Lower leg skin (tissue), 4 donors: ENCODE measurements around the gene NDUFA6. TPM values are rescaled to one million over a fixed set of nuclear protein-coding genes. Genes with fewer than 3 reads are reported as not detected.
"Not testable (repeated sequence)": the region's sequence is repeated elsewhere in the genome, so short reads cannot be mapped to it uniquely, and the experiment has no call there.

Source experiments
- DNase-seq, 2 donors: peaks; one replicate each; pipeline ENCODE4 v3.0.0-alpha.2; 2019; ENCODE audit warnings: low spot score in 2 of 2
- H3K4me3 ChIP-seq: fragments of 200-600 bp; sonication (generic); 2 replicates; pipeline ENCODE4 v1.5.1; 2017; ENCODE audit warnings: mild to moderate bottlenecking, low read depth; ENCODE audit not compliant: poor library complexity, severe bottlenecking
- POLR2A ChIP-seq, 2 donors: fragments of 450-650 bp; IDR thresholded peaks; one replicate each; pipeline ENCODE4 v1.6.1; 2016 to 2017; ENCODE audit warnings: antibody characterized with exemption in 2 of 2, mild to moderate bottlenecking in 1 of 2, moderate library complexity in 1 of 2
- WGBS, 2 donors: methylation state at CpG; one replicate each; pipeline ENCODE4 v1.1.5; 2018; 5-methylcytosine and 5-hydroxymethylcytosine counted together
- intact Hi-C: fragments of 100-400 bp; cut with DNase I; formaldehyde crosslinking; loops from one replicate; pipeline ENCODE4 v1.15.0; 2023; ENCODE audit warnings: low total_unique reads
- total RNA-seq, 4 donors: library from RNA; depleted of rRNA; stranded (reverse); fragments of >200 nt; gene quantifications; one replicate each; pipeline ENCODE4 v1.1.0, GENCODE V29; 2016
- TF ChIP-seq, protein P1 (sequence below), 3 donors: fragments of 450-650 bp; IDR thresholded peaks; one replicate each; pipeline ENCODE4 v1.5.1; 2016; ENCODE audit warnings: antibody characterized with exemption in 3 of 3, mild to moderate bottlenecking in 3 of 3, moderate library complexity in 2 of 3

Gene NDUFA6
- total RNA-seq, 4 donors from 2014 or later = 48.8 to 74.7 (median 58.4) TPM

DNA sequence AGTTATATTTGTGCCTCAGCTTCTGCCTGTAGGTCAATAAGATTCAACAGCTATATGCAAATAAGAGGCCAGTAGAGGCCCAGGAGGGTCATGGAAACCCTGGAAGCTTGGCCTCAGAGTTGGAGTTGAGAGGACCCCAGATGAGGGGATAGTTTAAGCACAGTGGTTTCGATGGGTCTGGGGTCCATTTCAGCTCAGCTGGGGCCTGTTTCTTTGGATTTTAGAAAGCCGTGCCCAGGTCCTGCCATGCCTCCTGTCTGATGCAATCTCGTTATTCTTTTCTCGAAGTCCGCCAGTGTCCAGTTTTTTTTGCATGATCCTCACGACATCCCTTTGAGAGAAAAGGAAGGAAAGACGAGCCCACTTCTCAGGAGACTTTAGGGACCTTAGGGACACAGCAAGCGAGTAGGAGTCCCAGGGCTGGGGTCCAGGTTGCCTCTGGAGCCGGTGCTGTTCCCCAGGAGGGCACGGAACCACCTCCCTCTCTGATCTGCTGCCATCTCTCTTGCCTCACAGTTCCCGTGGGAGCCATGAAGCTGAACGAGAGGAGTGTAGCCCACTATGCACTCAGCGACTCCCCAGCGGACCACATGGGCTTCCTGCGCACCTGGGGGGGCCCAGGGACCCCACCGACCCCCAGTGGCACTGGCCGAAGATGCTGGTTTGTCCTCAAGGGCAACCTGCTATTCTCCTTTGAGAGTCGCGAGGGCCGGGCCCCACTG is 13.6 kb downstream of the NDUFA6 start:
- intact Hi-C loops = no loop called here
- 89 to 92% methylated on average over 14 to 17 of the region's 20 CpGs for WGBS, 2 donors
- no peak for TF ChIP-seq POLR2A (IDR thresholded peaks at IDR 0.05)
- TF ChIP-seq, protein P1, sequence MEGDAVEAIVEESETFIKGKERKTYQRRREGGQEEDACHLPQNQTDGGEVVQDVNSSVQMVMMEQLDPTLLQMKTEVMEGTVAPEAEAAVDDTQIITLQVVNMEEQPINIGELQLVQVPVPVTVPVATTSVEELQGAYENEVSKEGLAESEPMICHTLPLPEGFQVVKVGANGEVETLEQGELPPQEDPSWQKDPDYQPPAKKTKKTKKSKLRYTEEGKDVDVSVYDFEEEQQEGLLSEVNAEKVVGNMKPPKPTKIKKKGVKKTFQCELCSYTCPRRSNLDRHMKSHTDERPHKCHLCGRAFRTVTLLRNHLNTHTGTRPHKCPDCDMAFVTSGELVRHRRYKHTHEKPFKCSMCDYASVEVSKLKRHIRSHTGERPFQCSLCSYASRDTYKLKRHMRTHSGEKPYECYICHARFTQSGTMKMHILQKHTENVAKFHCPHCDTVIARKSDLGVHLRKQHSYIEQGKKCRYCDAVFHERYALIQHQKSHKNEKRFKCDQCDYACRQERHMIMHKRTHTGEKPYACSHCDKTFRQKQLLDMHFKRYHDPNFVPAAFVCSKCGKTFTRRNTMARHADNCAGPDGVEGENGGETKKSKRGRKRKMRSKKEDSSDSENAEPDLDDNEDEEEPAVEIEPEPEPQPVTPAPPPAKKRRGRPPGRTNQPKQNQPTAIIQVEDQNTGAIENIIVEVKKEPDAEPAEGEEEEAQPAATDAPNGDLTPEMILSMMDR (IDR thresholded peaks at IDR 0.05) = no peak
- H3K4me3 ChIP-seq = no peak overlapping the region
- peak in 1 of 2 donors; percentile 76 for DNase-seq

DNA sequence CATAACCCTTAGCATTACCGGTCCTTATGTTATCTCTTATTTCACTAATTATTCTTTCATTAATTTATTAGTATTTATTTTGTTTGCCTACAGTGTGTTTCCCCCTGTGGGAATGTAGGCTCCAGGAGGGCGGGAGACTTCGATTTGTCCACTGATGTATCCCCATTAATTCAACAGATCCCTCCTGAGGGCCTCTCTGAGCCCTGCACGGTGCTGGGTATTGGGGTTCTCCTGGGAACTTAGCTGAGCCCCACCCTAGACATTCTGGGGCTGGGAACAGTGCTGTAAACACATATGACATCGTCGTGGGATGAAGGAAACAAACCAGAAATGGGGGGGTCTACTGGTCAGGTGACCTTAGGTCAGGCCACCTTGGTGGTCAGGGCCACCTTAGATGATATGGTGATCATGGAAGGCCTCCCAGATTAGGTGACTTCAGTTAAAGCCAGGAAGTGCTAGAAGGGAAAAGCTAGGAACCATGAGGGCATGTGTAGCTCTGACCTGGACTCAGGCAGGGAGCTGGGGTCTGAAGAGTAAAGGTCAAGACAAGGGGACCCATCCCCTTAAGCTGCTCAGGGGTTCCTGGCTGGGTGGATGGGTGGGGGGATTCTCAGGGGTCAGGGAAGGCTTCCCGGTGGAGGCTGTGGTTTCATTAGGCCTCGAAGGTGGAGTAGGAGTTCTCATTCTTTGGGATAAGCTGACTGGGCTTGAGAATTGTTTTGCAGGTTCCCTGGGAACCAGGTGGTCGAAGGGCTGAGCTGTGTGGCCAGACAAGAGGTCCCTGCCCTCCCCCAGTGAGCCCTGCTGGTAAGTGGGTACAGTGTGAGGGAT is 15.5 kb downstream of the NDUFA6 start:
- TF ChIP-seq, protein P1 (IDR thresholded peaks at IDR 0.05) = no peak
- no peak for TF ChIP-seq POLR2A (IDR thresholded peaks at IDR 0.05)
- whole genome bisulfite sequencing, 2 donors = 54 to 55% methylated on average over 9 of the region's 9 CpGs
- H3K4me3 ChIP-seq = no peak overlapping the region
- intact Hi-C loops = no loop called here
- DNase-seq = peak in 1 of 2 donors; percentile 78

DNA sequence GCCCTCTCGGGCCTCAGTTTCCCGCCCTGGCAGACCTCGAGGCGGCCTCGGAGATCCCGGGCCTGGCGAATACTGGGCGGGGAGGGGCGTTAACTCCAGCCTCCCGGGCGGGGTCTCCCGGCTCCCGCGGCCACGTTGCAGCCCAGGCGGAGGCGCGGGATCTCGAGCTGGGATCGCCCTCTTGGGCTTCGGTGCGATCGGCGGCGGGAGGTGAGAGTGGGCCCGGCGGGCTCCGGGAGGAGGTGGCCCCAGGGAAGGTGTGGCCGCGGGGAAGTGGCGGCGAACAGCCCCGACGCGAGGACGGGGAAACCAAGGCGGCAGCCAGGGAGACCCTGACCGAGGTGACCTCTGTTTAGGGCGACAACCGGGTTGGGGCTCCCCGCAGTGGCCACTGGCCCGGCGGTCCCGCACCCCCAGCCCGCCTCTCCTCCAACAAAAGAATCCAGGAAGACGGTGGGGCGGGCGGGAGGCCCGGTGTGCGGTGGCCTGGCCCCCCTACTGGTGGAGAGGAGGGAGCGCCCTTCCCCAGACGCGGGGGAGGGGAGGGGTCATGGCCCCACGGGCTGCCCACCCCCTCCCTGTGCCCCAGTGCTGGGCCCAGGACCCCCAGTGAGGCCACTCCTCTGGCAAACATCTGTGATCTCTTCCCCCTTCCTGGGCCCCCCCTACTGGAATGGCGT is 16.3 kb downstream of the NDUFA6 start, which contains the start of gene PHETA2:
TSS of gene PHETA2 (plus strand) at position 117 of the 680 bp plus-strand sequence. CDS start 3,046 bp downstream, outside the sequence.
- H3K4me3 ChIP-seq = peak within 1 kb of the TSS; percentile 58
- TF ChIP-seq POLR2A (IDR thresholded peaks at IDR 0.05) = no peak
- TF ChIP-seq, protein P1 (IDR thresholded peaks at IDR 0.05) = no peak
- peak in 1 of 2 donors; percentile 91 for DNase-seq
- intact Hi-C loops = no loop called here
- WGBS, 2 donors = 0 to 1% methylated on average over 26 to 53 of the region's 55 CpGs

DNA sequence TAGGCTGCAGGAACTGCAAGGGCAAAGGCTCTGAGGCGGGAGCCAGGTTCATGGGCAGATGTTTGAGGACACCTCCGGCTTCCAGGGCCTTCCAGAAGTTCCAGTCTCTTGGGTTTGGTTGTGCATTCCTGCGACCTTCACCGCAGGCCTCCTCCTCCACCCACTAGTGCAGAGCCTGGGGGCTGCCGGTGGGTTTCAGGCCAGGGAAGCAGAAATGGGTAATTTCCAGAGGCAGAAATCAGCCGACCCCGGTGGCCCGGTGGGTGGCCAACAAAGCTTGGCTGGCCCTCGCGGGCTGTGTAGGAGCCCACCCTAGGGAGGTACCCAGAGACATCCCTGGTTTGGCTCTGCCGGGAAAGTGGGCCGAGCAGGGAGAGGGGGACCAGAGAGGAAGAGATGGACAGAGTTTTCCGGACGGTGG is 16.9 kb downstream of the NDUFA6 start:
- TF ChIP-seq POLR2A (IDR thresholded peaks at IDR 0.05) = no peak
- TF ChIP-seq, protein P1 (IDR thresholded peaks at IDR 0.05) = no peak
- intact Hi-C loops = no loop called here
- DNase-seq = peak in 1 of 2 donors; percentile 88

DNA sequence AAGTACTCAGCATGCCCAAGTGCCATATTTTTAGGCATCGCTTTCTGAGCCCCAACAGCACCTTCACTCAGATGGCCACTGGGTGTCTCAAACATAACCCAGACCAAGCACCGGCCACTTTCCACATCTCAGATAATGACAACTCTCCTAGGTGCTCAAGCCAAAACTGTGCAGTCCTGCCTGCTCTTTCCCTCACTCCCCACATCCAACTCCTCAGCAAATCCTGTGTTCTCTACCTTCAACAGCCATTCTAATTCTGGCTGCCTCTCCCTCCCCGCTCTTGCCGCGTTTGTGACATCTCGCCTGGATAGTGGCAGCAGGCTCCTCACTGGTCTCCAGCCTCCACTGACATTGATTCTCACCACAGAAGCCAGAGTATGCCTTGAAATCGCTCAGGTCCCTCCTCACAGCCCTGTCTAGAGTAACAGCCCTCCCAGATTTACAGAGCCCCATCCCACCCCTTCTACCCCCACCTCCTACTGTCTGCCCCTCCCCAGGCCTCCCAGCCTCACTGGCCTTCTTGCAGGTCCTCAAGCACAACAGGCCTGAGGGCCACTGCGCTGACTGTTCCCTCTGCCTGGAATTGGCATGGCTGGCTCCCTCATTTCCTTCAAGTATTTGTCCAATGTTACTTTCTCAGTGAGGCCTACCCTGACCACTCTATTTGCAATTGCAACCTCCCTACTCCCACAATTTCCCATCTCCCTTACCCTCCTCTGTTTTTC is 17.8 kb downstream of the NDUFA6 start:
- 83 to 87% methylated on average over 8 of the region's 8 CpGs for WGBS, 2 donors
- no peak overlapping the region for H3K4me3 ChIP-seq
- TF ChIP-seq POLR2A (IDR thresholded peaks at IDR 0.05) = no peak
- TF ChIP-seq, protein P1 (IDR thresholded peaks at IDR 0.05) = no peak
- intact Hi-C loops = no loop called here
- DNase-seq = peak in 1 of 2 donors; percentile 85

More for the DNA sequence above, 16.9 kb downstream of the NDUFA6 start:
- H3K4me3 ChIP-seq = no peak overlapping the region
- WGBS, 2 donors = 63 to 64% methylated on average over 14 of the region's 14 CpGs

DNA sequence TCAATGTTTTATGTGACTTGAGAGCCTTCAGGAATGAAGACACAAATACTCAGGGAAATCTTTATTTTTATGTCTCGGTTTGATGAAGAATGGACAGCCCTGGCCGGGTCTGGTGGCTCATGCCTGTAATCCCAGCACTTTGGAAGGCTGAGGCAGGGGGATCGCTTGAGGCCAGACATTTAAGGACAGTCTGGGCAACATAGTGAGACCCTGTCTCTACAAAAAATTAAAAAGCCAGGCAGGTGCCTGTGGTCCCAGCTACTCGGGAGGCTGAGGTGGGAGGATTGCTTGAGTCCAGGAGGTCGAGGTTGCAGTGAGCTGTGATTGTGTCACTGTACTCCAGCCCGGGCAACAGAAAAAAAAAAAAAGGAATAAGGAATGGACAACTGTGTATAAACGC is 19.1 kb downstream of the NDUFA6 start:
- intact Hi-C loops, H3K4me3 ChIP-seq: not testable (repeated sequence)
- peak in 1 of 2 donors; percentile 57 for DNase-seq
- WGBS, 2 donors = 62 to 63% methylated on average over 7 of the region's 7 CpGs
